Sigmoid colon (tissue), 7 donors: ENCODE measurements around the gene SOX15. TPM values are rescaled to one million over a fixed set of nuclear protein-coding genes. Genes with fewer than 3 reads are reported as not detected.

Experiments used
- DNase-seq: peaks from one replicate; pipeline ENCODE4 v3.0.0-alpha.2; 2019
- H3K27ac ChIP-seq, 4 donors: fragments of 200-600 bp; sonication (generic); one replicate each; pipeline ENCODE4 v1.5.1; 2016 to 2019; ENCODE audit warnings: mild to moderate bottlenecking in 1 of 4
- H3K27me3 ChIP-seq, 3 donors: fragments of 200-600 bp; sonication (generic); one replicate each; pipeline ENCODE4 v1.5.1; 2019; ENCODE audit warnings: mild to moderate bottlenecking in 1 of 3
- H3K36me3 ChIP-seq, 4 donors: fragments of 200-600 bp; sonication (generic); one replicate each; pipeline ENCODE4 v1.5.1; 2016 to 2019
- H3K4me1 ChIP-seq, 4 donors: fragments of 200-600 bp; sonication (generic); one replicate each; pipeline ENCODE4 v1.5.1; 2017 to 2019
- H3K4me3 ChIP-seq, 4 donors: fragments of 200-600 bp; sonication (generic); one replicate each; pipeline ENCODE4 v1.5.1; 2017 to 2019; ENCODE audit warnings: mild to moderate bottlenecking in 2 of 4, moderate library complexity in 1 of 4
- H3K9me3 ChIP-seq, 4 donors: fragments of 200-600 bp in 3 of 4; sonication (generic) in 3 of 4; one replicate each; pipeline versions ENCODE4 v1.5.1 to v1.6.1; 2013 to 2019
- EP300 ChIP-seq, 4 donors: sonication (generic); formaldehyde crosslinking; IDR thresholded peaks; one replicate each; pipeline ENCODE4 v1.6.1; 2017; ENCODE audit warnings: antibody characterized with exemption in 4 of 4
- POLR2A ChIP-seq, 2 donors: fragments of 450-650 bp; IDR thresholded peaks; one replicate each; pipeline ENCODE4 v1.6.1; 2016; ENCODE audit warnings: antibody characterized with exemption in 2 of 2, mild to moderate bottlenecking in 2 of 2, moderate library complexity in 2 of 2
- POLR2AphosphoS5 ChIP-seq, 4 donors: sonication (generic); formaldehyde crosslinking; IDR thresholded peaks; one replicate each; pipeline ENCODE4 v1.6.1; 2017; ENCODE audit warnings: antibody characterized with exemption in 4 of 4
- WGBS, 2 donors: extraction: QIAGEN DNeasy Blood & Tissue Kit; methylation state at CpG; one replicate each; pipeline ENCODE4 v1.1.7; 2013; 5-methylcytosine and 5-hydroxymethylcytosine counted together
- intact Hi-C: fragments of 100-400 bp; cut with DNase I; formaldehyde crosslinking; loops from one replicate; pipeline ENCODE4 v1.15.1; 2023
- polyA plus RNA-seq, 3 donors: library from polyadenylated mRNA; stranded (reverse); fragments of 200-250 nt; gene quantifications; one replicate each; pipeline ENCODE4 v1.2.3, GENCODE V29; 2013
- total RNA-seq, 4 donors: library from RNA; depleted of rRNA; stranded (reverse); fragments of >200 nt; gene quantifications; one replicate each; pipeline ENCODE4 v1.1.0, GENCODE V29; 2016
- TF ChIP-seq, protein P1 (sequence below), 4 experiments: fragments of 450-650 bp in 3 of 4; fragments of 200-600 bp in 1 of 4; IDR thresholded peaks; one replicate each; pipeline ENCODE4 v1.5.1; 2016 to 2019; ENCODE audit warnings: antibody characterized with exemption in 4 of 4, mild to moderate bottlenecking in 3 of 4, moderate library complexity in 2 of 4
- donor health status: healthy with polysubstance abuse.
- donor health status: Bipolar disorder and iron deficiency.
- donor health status: healthy.

Gene SOX15
- total and polyA plus RNA-seq, 7 donors = 1.2 to 15.3 (median 4.8) TPM; not detected in 1

DNA sequence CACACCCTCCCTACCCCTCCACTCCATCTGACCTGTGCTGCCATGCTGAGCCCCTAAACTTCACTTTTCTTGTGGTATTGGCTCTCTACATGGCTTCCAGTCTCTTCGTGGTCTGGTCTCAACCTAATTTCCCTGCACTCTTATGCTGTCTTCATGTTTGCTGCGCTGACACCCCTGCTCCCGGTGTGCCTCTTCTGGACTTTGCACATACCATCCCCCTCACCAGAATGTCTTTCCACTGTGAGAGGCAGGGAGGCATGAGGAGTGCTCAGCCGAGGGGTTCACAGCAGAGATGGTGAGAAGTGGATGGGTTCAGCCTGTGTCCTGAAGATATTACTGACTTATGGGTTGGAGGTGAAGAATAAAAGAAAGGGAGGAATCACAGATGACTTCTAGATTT lies 38.5 kb downstream of the SOX15 start:
- intact Hi-C loops = no loop called here
- H3K4me1 ChIP-seq = peaks cover 0 to 21% (median 19%) of the 10 kb centered on the region in 4 donors
- H3K4me3 ChIP-seq = no peak overlapping the region
- no peak overlapping the region for H3K27ac ChIP-seq
- H3K27me3 ChIP-seq = no peaks in the 10 kb centered on the region
- no peaks in the 10 kb centered on the region for H3K9me3 ChIP-seq
- 82 to 89% methylated on average over 4 of the region's 4 CpGs for WGBS, 2 donors
- DNase-seq = no peak
- peaks cover 0 to 17% (median 11%) of the 10 kb centered on the region in 4 donors for H3K36me3 ChIP-seq
- TF ChIP-seq POLR2AphosphoS5 (IDR thresholded peaks at IDR 0.05) (no peak), EP300 (IDR thresholded peaks at IDR 0.05) (no peak), POLR2A (IDR thresholded peaks at IDR 0.05) (no peak)
- TF ChIP-seq, protein P1, sequence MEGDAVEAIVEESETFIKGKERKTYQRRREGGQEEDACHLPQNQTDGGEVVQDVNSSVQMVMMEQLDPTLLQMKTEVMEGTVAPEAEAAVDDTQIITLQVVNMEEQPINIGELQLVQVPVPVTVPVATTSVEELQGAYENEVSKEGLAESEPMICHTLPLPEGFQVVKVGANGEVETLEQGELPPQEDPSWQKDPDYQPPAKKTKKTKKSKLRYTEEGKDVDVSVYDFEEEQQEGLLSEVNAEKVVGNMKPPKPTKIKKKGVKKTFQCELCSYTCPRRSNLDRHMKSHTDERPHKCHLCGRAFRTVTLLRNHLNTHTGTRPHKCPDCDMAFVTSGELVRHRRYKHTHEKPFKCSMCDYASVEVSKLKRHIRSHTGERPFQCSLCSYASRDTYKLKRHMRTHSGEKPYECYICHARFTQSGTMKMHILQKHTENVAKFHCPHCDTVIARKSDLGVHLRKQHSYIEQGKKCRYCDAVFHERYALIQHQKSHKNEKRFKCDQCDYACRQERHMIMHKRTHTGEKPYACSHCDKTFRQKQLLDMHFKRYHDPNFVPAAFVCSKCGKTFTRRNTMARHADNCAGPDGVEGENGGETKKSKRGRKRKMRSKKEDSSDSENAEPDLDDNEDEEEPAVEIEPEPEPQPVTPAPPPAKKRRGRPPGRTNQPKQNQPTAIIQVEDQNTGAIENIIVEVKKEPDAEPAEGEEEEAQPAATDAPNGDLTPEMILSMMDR (IDR thresholded peaks at IDR 0.05) = no peak

- no peak for DNase-seq
- TF ChIP-seq, protein P1 (IDR thresholded peaks at IDR 0.05) = no peak
- TF ChIP-seq POLR2A (IDR thresholded peaks at IDR 0.05) (no peak), EP300 (IDR thresholded peaks at IDR 0.05) (no peak), POLR2AphosphoS5 (IDR thresholded peaks at IDR 0.05) (no peak)
- Histone ChIP-seq H3K4me3 (no peak overlapping the region), H3K9me3 (no peaks in the 10 kb centered on the region), H3K27me3 (no peaks in the 10 kb centered on the region), H3K27ac (peak overlapping the region; percentile 89 to 93 (median 91)), H3K4me1 (peaks cover 0 to 21% (median 19%) of the 10 kb centered on the region in 4 donors), H3K36me3 (peaks cover 0 to 17% (median 11%) of the 10 kb centered on the region in 4 donors)
- intact Hi-C loops = no loop called here
- WGBS, 2 donors = 74 to 77% methylated on average over 6 of the region's 6 CpGs
These were observed 39.5 kb downstream of the SOX15 start for GRCh38 chr17:7550344-7550743.

DNA sequence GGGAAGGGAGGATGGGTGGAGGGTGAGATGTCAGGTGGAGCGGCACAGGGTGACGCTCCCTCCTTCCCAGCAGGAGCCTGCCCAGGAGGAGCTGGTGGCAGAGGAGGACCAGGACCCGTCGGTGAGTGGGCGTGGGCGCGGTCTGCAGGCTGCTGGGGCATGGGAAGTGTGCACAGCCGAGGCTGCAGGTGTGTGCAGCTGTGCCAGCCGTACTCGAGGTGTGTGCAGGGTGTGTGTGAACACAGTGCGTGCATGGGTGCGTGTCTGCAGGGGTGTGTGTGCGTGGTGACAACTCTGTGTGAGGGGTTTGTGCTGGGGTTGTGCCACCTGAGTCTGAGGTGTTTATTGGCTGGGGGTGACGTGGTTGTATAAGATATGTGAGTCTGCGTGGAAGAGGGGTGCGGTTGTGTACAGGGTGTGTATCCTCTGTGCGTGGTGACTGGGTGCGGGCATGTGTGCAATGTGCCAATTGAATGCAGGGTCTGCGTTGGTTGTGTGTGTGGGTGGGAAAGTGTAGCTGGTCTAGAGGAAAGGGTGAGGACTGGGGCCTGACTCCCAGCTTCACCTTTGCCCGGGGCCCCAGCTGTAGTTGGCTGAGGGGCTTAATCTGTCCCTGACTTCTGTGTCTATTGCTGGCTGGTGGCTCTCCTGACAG lies 40.4 kb downstream of the SOX15 start:
- Histone ChIP-seq H3K4me3 (peak overlapping the region; percentile 53 to 79 (median 76)), H3K9me3 (no peaks in the 10 kb centered on the region), H3K27me3 (no peaks in the 10 kb centered on the region), H3K27ac (peak overlapping the region; percentile 89 to 93 (median 91)), H3K36me3 (peaks cover 0 to 17% (median 11%) of the 10 kb centered on the region in 4 donors), H3K4me1 (peaks cover 0 to 21% (median 19%) of the 10 kb centered on the region in 4 donors)
- no peak for TF ChIP-seq POLR2A (IDR thresholded peaks at IDR 0.05)
- TF ChIP-seq, protein P1 (IDR thresholded peaks at IDR 0.05) = peak in 1 of 4 experiments; percentile 4
- intact Hi-C loops = no loop called here
- peak; percentile 66 for DNase-seq
- WGBS, 2 donors = 10 to 25% methylated on average over 20 of the region's 20 CpGs

DNA sequence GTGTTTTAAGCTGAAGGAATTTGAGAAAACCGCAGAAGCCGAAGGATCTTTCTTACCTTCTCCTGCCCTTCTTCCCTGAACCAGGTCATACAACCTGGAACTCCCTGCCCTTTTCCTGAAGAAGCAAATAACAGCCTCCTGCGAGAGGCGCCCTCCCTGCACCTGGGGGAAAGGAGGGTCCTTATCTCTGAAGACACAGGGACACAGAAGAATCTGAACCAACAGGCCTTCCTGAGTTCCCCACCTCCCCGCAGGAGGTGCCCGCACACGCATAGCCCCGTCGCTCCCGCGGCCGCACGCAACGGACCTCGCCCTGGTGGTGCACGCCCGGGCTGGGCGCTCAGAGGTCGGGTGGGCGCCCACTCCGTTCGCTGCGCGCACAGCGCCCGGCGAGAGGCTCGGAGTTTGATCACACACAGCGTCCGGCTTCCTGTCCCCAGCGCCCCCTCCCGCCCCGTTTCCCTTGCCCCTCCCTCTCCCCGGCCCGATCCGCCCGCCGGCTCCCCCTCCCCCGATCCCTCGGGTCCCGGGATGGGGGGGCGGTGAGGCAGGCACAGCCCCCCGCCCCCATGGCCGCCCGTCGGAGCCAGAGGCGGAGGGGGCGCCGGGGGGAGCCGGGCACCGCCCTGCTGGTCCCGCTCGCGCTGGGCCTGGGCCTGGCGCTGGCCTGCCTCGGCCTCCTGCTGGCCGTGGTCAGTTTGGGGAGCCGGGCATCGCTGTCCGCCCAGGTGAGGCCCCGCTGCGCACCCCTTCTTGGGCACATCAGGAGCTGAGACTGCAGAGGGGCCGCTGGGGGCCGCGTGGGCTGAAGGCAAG lies 41.1 kb downstream of the SOX15 start, which contains the start of gene TNFSF12:
TSS of gene TNFSF12 (plus strand) at position 474 of the 816 bp plus-strand sequence. CDS start at position 570, 96 bp downstream.
- intact Hi-C loops = no loop called here
- H3K4me3 ChIP-seq = peak within 1 kb of the TSS; percentile 53 to 79 (median 76)
- peak; percentile 85 for DNase-seq
- H3K27me3 ChIP-seq = no peaks in the 10 kb centered on the region
- H3K9me3 ChIP-seq = no peaks in the 10 kb centered on the region
- H3K4me1 ChIP-seq = peaks cover 0 to 21% (median 19%) of the 10 kb centered on the region in 4 donors
- peaks cover 0 to 17% (median 10%) of the 10 kb centered on the region in 4 donors for H3K36me3 ChIP-seq
- H3K27ac ChIP-seq = peak within 1 kb of the TSS; percentile 89 to 93 (median 91)
- WGBS, 2 donors = 1 to 4% methylated on average over 65 of the region's 65 CpGs
- TF ChIP-seq EP300 (IDR thresholded peaks at IDR 0.05) (no peak), POLR2AphosphoS5 (IDR thresholded peaks at IDR 0.05) (peak in 3 of 4 donors; percentile 23 to 64 (median 55)), POLR2A (IDR thresholded peaks at IDR 0.05) (no peak)
- TF ChIP-seq, protein P1 (IDR thresholded peaks at IDR 0.05) = peak in 2 of 4 experiments; percentile 10 to 22
